Skeletal muscle tissue (tissue), 4 donors: ENCODE results near the gene PIGU. TPM values are rescaled to one million over a fixed set of nuclear protein-coding genes. Genes with fewer than 3 reads are reported as not detected.

Experiments used
- H3K27ac ChIP-seq: one replicate; pipeline ENCODE4 v1.7.0; 2013; ENCODE audit warnings: mild to moderate bottlenecking, low read depth, low read length, inconsistent platforms
- H3K27me3 ChIP-seq, 3 donors: one replicate each; pipeline ENCODE4 v1.7.0; 2013; ENCODE audit warnings: low read length in 3 of 3; ENCODE audit not compliant: control insufficient read depth in 3 of 3, insufficient read depth in 3 of 3
- H3K36me3 ChIP-seq, 3 donors: one replicate each; pipeline ENCODE4 v1.7.0; 2013; ENCODE audit warnings: low read length in 3 of 3; ENCODE audit not compliant: control insufficient read depth in 3 of 3, insufficient read depth in 3 of 3
- H3K4me1 ChIP-seq, 3 donors: one replicate each; pipeline ENCODE4 v1.7.0; 2013; ENCODE audit warnings: low read length in 3 of 3, mild to moderate bottlenecking in 3 of 3; ENCODE audit not compliant: control insufficient read depth in 3 of 3, insufficient read depth in 3 of 3
- H3K4me3 ChIP-seq, 3 donors: one replicate each; pipeline ENCODE4 v1.7.0; 2013; ENCODE audit warnings: low read length in 3 of 3
- H3K9ac ChIP-seq, 3 donors: one replicate each; pipeline ENCODE4 v1.7.0; 2013; ENCODE audit warnings: low read length in 3 of 3, mild to moderate bottlenecking in 3 of 3, moderate library complexity in 2 of 3, low read depth in 1 of 3
- H3K9me3 ChIP-seq, 3 donors: one replicate each; pipeline ENCODE4 v1.7.0; 2013; ENCODE audit warnings: low read length in 3 of 3; ENCODE audit not compliant: control insufficient read depth in 3 of 3
- total RNA-seq: library from RNA; depleted of rRNA; stranded (reverse); fragments of >200 nt; gene quantifications from one replicate; pipeline ENCODE4 v1.2.3, GENCODE V29; 2014
- donor health status: Osteomylitis.

The PIGU gene
- total RNA-seq, 1 donor from 2014 or later: 11.0 TPM

DNA sequence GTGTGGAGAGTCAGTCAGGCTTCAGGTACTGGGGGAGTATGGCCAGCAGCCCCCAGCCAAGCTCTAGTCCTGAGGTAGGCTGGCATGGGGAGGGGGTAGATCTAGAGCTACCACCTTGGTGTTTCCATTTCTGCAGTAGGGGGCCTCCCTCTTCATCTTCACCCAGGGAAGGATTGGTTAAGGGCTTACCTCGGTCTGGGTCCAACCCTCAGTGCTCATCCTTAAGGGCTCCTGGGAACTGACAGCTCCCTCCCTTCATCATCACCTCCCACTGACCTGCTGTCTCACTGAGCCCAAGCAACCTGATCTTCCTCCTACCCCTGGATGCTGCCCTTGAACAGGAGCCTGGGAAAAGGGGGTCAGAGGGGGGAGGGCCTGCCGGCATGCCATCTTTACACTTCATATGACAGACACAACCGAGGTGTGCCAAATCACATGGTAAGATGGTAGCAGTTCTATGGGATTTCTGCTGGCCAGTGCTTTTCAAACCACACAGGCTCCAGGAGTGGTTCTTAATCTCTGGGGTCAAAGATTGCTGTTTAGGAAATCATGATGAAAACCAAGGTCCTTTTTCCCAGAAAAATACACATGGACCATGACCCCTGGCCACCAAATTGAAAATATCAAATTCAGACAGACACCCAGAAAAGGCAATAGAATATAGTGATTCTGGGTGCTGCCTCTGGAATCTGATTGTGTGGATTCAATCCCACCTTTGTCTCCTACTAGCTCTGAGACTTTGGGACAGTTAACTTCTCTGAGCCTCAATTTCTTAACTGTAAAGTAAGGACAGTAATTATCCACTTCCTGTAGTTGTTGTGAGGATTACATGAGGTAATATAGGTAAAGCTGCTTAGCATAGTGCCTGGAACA lies 30.3 kb upstream of the PIGU start:
- peaks cover 40 to 66% (median 56%) of the 10 kb centered on the region in 3 donors for H3K4me1 ChIP-seq
- H3K36me3 ChIP-seq: peaks cover 0 to 17% (median 9%) of the 10 kb centered on the region in 3 donors
- H3K4me3 ChIP-seq: peak overlapping the region in 1 of 3 donors; percentile 91
- H3K27me3 ChIP-seq: no peaks in the 10 kb centered on the region
- peak overlapping the region; percentile 99 for H3K27ac ChIP-seq
- no peaks in the 10 kb centered on the region for H3K9me3 ChIP-seq
- peak overlapping the region in 2 of 3 donors; percentile 40 to 98 for H3K9ac ChIP-seq

DNA sequence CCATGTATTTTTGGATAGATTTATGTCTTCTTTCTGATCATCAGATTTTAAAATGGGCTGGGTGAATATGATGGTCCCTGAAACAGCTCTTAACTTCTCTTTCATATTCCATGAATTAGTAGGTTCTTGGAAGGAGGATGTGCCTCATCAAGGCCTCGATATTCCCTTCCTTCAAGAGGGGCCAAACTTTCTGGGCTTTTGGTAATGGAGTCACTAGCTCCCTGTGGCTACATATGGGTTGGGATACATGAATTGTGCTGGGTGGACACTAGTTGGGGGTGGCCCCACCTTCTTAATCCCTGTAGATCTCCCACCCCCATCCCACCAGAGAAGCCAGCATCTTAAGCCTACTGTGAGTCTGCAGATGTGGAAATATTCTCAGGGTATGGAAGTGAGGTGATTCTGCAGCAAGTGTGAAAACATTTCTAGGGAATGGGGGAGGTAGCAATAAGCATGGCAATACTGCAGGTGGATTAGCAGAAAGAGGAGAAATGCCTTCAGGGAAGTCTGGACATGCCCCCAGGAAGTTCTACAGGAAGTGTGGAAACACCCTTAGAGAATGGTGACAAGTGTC lies 29.5 kb upstream of the PIGU start:
- H3K4me3 ChIP-seq: peak overlapping the region in 1 of 3 donors; percentile 91
- no peaks in the 10 kb centered on the region for H3K27me3 ChIP-seq
- H3K4me1 ChIP-seq: peaks cover 40 to 64% (median 56%) of the 10 kb centered on the region in 3 donors
- H3K27ac ChIP-seq: peak overlapping the region; percentile 99
- peak overlapping the region; percentile 4 to 98 (median 40) for H3K9ac ChIP-seq
- H3K36me3 ChIP-seq: peaks cover 0 to 10% (median 9%) of the 10 kb centered on the region in 3 donors
- no peaks in the 10 kb centered on the region for H3K9me3 ChIP-seq

DNA sequence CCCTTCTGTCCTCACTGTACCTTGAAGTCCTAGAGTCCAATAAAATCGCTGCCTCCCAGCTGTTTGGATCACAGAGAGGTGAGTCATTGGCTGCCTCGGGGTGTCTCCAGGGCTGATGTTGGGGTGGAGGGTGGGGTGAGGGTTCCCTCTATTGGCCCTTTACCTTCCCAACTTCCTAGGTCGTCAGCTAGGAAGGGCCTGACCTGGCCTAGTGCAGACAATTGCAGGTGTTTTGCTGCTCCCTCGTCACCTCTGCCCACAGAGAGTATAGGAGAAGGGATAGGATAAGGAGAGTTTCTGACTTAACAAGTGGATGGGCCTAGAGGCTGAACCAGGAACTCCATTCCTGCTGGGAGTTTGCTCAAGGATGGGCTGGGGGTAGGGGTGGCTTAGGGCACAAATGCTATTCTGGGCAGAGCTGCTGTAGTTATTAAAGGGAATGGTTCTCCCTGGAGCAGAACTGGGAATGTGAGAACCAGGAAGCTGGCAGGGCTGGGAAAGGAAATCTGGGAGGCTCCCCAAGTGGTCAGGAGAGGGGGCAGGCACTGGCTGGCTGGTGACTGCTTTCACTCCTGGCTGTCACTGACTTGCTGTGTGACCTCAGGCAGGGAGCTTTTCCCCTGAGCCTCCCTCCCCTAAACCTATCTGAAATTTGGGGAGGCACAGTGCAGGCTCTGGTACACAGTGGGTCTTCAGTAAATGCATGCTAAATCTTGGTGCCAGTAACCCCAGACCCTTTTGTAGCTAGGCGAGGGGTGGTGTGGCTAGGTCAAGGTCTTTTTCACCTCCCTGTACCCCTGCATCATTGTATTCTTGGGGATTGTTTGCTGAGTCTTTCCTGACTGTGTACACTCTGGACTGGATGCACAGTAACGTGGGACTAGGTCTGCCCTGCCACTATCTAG lies 28.8 kb upstream of the PIGU start:
- H3K27me3 ChIP-seq: no peaks in the 10 kb centered on the region
- peak overlapping the region; percentile 76 to 91 (median 91) for H3K4me3 ChIP-seq
- H3K9ac ChIP-seq: peak overlapping the region; percentile 91 to 98 (median 94)
- peak overlapping the region; percentile 99 for H3K27ac ChIP-seq
- peaks cover 39 to 58% (median 50%) of the 10 kb centered on the region in 3 donors for H3K4me1 ChIP-seq
- H3K36me3 ChIP-seq: peaks cover 0 to 3% (median 2%) of the 10 kb centered on the region in 3 donors
- H3K9me3 ChIP-seq: no peaks in the 10 kb centered on the region

DNA sequence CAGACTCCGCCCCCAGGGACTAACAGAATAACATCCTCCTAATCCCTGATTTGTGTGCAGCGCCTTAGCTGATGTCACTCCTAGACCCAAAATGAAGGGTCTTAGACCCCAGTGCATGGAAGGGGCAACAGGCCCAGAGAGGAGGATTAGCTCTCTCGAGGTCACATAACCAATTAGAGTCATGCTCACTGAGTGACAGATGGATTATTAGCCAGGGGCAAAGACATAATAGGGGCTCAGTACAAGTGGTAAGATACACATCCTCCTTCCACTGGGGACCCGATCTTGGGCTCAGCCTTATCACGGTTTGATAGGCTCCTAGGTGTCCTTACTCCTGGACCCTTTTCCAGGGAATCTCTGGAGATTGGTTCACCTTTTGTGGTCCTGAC lies 28.1 kb upstream of the PIGU start:
- peak overlapping the region; percentile 76 to 91 (median 91) for H3K4me3 ChIP-seq
- no peaks in the 10 kb centered on the region for H3K9me3 ChIP-seq
- H3K4me1 ChIP-seq: peaks cover 32 to 52% (median 43%) of the 10 kb centered on the region in 3 donors
- H3K36me3 ChIP-seq: no peaks in the 10 kb centered on the region
- H3K9ac ChIP-seq: peak overlapping the region; percentile 91 to 98 (median 94)
- no peaks in the 10 kb centered on the region for H3K27me3 ChIP-seq
- peak overlapping the region; percentile 99 for H3K27ac ChIP-seq

DNA sequence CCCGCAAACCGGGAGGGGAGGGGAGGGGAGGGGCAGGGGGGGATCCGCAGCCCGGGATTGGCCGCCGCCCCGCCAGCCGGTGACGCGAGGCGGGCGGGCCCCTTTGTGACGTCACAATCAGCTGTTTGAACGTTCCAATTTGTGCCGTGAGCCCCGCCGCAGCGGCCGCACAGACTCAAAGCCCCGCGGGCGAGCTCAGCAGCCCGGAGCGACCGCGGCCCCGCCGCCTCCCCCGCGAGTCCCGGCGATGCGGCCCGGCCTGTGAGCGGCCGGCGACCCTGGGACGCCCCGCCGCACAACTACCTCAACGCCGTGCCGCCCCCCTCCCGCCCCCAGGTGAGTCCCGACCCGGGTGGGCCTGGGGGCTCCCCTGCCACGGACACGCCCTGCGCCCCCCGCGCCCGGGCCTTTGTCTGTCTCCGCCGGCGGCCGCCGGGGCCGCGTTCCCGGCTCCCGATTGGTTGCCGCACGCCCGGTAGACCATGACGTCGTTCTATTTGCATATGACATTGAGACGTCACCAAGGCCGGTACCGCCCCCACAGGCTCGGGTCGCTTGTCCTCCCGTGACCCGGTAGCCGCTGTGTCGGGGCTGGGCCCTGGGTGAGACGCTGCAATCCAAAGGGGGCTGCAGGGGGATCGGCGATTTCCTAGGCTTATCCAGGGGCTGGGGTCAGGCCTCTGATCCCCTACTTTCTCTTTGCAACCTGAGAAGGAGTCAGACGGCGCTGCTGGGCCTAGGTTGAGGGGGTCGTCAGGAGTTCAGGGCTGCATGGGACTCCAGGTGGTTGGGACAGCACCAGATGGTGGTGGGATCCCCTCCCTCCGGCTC lies 27.5 kb upstream of the PIGU start, which contains the start of gene TP53INP2:
TSS of gene TP53INP2 (plus strand) at position 168 of the 831 bp plus-strand sequence. CDS start 4,396 bp downstream, outside the sequence.
- Histone ChIP-seq H3K9me3 (no peaks in the 10 kb centered on the region), H3K4me1 (peaks cover 32 to 49% (median 43%) of the 10 kb centered on the region in 3 donors), H3K4me3 (peak within 1 kb of the TSS; percentile 84 to 91 (median 91)), H3K27ac (peak within 1 kb of the TSS; percentile 99), H3K9ac (peak within 1 kb of the TSS; percentile 91 to 98 (median 94)), H3K27me3 (no peaks in the 10 kb centered on the region), H3K36me3 (no peaks in the 10 kb centered on the region)

DNA sequence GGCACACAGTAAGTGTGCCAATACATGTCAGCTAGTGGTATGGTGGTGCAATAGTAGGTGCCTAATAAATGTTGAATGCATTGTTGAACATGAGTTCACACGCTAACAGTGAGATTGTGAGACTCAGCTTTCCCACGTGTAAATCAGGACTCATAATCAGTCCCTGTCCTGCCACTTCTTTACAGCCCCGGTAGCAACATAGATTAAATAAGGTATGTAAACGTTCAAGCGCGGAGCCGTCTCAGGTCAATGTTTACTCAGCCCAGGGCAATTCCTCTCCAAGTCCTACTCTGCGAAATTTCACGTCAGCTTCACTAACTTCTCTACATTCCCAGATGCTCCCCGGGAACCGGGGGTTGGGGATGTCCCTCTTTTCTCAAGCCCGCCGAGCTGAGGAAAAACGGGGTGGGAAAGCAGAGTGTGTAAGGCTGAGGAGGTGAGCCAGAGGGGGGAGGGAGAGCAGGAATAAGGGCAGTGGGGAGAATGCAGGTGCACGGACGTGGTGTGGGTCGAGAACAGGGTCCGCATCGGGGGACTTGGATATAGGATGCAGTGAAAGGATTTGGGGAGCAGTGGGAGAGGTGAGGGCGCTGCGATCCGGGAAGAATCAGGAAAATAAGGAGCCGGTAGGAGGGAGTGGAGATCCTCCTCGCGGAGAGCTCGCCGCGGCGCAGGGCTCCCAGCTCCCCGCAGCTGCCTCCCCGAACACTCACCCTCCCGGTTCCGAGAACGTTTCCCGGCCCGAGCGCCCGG lies 26.7 kb upstream of the PIGU start:
- Histone ChIP-seq H3K4me1 (peaks cover 32 to 43% (median 42%) of the 10 kb centered on the region in 3 donors), H3K9ac (peak overlapping the region; percentile 88 to 98 (median 94)), H3K27me3 (no peaks in the 10 kb centered on the region), H3K9me3 (no peaks in the 10 kb centered on the region), H3K4me3 (peak overlapping the region; percentile 84 to 91 (median 88)), H3K36me3 (no peaks in the 10 kb centered on the region), H3K27ac (peak overlapping the region; percentile 99)

DNA sequence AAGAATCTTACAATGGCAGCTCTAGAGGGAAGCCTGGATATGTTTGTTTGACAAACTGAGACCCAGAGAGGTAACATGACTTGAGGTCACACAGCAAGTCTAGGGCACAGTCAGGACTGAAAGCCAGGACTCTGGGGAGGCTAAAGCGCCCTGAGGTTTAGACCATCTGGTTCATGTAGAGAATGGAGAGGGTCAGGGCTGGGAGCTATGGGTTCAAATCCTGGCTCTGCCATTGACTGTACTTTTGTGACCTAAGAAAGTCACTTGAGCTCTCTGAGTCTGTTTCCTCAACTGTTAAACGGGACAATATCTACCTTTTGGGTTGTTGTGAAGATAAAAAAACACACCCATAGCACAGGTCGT lies 26.1 kb upstream of the PIGU start:
- Histone ChIP-seq H3K27ac (no peak overlapping the region), H3K36me3 (no peaks in the 10 kb centered on the region), H3K9ac (peak overlapping the region in 2 of 3 donors; percentile 94 to 98), H3K4me1 (peaks cover 32 to 43% (median 39%) of the 10 kb centered on the region in 3 donors), H3K27me3 (no peaks in the 10 kb centered on the region), H3K9me3 (no peaks in the 10 kb centered on the region), H3K4me3 (peak overlapping the region in 1 of 3 donors; percentile 84)

DNA sequence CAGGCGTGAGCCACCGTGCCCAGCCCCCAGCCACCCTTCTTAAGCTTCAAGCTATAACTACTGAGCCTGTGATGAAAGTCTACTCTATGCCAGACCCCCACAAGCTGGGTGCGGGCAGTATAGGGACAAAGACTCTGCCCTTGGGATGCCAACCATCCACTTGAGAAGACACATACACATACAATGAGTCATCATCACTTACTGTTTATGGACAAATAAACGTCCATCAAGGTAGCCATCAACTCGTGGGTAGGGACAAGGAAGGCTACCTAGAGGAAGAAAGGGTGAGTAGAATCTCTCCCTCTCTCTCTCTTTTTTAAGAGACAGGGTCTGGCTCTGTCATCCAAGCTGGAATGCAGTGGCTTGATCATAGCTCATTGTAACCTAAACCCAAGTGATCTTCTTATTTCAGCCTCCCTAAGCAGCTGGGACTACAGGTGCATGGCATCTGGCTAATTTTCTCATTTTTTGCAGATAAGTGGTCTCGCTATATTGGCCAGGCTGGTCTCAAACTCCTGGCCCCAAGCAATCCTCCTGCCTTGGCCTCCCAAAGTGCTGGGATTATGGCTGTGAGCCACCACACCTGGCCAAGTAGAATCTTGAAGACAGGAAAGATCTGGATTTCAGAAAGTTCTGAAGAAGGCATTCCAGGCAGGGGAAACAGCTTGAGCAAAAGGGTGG lies 24.7 kb upstream of the PIGU start:
- H3K9ac ChIP-seq: no peak overlapping the region
- H3K4me3 ChIP-seq: no peak overlapping the region
- H3K27ac ChIP-seq: no peak overlapping the region
- H3K4me1 ChIP-seq: peaks cover 24 to 29% (median 25%) of the 10 kb centered on the region in 3 donors
- no peaks in the 10 kb centered on the region for H3K27me3 ChIP-seq
- no peaks in the 10 kb centered on the region for H3K9me3 ChIP-seq
- no peaks in the 10 kb centered on the region for H3K36me3 ChIP-seq
